ENCODE measurements around the gene WFIKKN2.
A peak's percentile ranks its signal among the peaks of the same experiment; 100 is the strongest.

The WFIKKN2 gene

DNA sequence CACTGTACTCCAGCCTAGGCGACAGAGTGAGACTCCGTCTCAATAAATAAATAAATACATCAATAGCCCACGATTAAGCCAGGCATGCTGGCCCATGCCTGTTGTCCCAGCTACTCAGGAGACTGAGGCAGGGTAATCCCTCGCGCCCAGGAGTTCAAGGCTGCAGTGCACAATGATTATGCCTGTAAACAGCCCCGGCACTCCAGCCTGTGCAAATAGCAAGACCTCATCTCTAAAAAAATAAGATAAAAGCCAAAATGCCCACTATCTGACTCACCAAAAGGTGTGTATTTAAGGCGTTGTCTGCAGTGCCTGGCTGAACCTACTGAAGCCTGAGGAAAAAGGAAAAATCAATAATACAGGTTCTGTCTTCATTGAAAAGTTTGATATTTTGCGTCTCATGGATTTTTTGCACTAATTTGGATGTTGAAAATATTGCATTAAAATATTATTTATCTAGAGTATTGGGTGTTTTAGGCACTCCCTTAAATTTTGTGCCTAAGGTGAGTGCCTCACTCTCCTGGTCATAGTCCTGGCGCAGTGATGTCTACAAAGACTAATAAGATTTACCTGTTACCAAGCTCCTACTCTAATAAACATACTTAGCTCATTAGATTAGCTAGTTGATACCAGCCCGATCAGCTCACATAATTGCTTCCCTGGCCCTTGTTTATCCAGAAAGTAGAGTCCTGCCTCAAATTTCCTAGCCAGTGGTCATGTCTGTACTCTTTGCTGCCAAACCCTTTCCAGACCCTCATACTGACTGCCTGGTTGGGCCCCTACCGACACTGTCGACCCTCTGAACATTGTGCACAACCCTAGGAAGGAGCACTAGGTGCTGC, 55.5 kb downstream of the WFIKKN2 start:
- TF ChIP-seq, protein P1, sequence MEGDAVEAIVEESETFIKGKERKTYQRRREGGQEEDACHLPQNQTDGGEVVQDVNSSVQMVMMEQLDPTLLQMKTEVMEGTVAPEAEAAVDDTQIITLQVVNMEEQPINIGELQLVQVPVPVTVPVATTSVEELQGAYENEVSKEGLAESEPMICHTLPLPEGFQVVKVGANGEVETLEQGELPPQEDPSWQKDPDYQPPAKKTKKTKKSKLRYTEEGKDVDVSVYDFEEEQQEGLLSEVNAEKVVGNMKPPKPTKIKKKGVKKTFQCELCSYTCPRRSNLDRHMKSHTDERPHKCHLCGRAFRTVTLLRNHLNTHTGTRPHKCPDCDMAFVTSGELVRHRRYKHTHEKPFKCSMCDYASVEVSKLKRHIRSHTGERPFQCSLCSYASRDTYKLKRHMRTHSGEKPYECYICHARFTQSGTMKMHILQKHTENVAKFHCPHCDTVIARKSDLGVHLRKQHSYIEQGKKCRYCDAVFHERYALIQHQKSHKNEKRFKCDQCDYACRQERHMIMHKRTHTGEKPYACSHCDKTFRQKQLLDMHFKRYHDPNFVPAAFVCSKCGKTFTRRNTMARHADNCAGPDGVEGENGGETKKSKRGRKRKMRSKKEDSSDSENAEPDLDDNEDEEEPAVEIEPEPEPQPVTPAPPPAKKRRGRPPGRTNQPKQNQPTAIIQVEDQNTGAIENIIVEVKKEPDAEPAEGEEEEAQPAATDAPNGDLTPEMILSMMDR (IDR thresholded peaks at IDR 0.05; ENCODE audit: insufficient read depth, low read depth, low read length, missing control alignments) = no peak
- peak; percentile 66 for DNase-seq (ENCODE audit: low read depth)
- no peak overlapping the region for H3K4me3 ChIP-seq (ENCODE audit: low read length)

DNA sequence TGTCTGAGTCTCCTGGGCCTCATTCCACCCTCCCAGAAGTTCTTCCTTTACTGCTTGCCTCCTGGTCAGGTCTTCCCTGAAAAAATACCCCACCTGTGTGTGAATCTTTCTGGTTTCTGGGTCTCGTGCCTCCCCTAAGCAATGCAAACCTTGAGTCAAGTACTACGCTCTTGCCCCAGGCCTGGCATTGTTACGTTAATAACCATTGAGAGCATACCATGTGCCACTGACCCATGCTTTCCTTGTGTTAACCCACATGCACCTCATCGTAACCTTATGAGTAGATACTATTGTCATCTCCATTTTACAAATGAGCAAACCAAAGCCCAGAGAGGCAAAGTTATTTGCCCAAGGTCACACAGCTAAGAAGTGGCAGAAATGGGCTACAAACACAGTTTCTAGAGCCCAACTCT, 56.2 kb downstream of the WFIKKN2 start:
- no peak for DNase-seq (ENCODE audit: low read depth)
- TF ChIP-seq, protein P1 (IDR thresholded peaks at IDR 0.05; ENCODE audit: insufficient read depth, low read depth, low read length, missing control alignments) = no peak
- H3K4me3 ChIP-seq (ENCODE audit: low read length) = no peak overlapping the region

Measured in epithelial cell of esophagus (primary cell).